ACC112 (cell line): ENCODE measurements around the gene WDR88.
"Not testable (repeated sequence)": the region's sequence is repeated elsewhere in the genome, so short reads cannot be mapped to it uniquely, and the experiment has no call there.

ENCODE experiments used
- H2AFZ ChIP-seq: fragments of 200-600 bp; sonication (generic); one replicate; pipeline ENCODE4 v1.6.0; 2017; ENCODE audit warnings: antibody characterized with exemption, low read length; ENCODE audit not compliant: unreplicated experiment
- H3K27ac ChIP-seq: fragments of 200-600 bp; sonication (generic); 2 replicates; pipeline ENCODE4 v1.5.1; 2014; ENCODE audit warnings: low read depth, mild to moderate bottlenecking, antibody characterized with exemption, low read length, moderate library complexity
- H3K27me3 ChIP-seq: fragments of 200-600 bp; sonication (generic); 2 replicates; pipeline ENCODE4 v1.6.1; 2014; ENCODE audit warnings: mild to moderate bottlenecking, antibody characterized with exemption, low read length, moderate library complexity, mixed read lengths; ENCODE audit not compliant: insufficient read depth
- H3K36me3 ChIP-seq: fragments of 200-600 bp; sonication (generic); 2 replicates; pipeline ENCODE4 v1.6.1; 2016; ENCODE audit warnings: mild to moderate bottlenecking, antibody characterized with exemption, low read length, moderate library complexity, mixed read lengths; ENCODE audit not compliant: insufficient read depth
- H3K4me1 ChIP-seq: fragments of 200-600 bp; sonication (generic); one replicate; pipeline ENCODE4 v1.6.1; 2016; ENCODE audit warnings: low read length, mixed read lengths; ENCODE audit not compliant: insufficient read depth, unreplicated experiment, control insufficient read depth
- H3K4me3 ChIP-seq: fragments of 200-600 bp; sonication (generic); 2 replicates; pipeline ENCODE4 v1.5.1; 2014; ENCODE audit warnings: mild to moderate bottlenecking, low read depth, low read length
- H3K79me2 ChIP-seq: fragments of 200-600 bp; sonication (generic); one replicate; pipeline ENCODE4 v1.6.0; 2016; ENCODE audit warnings: low read length; ENCODE audit not compliant: control insufficient read depth, unreplicated experiment, insufficient read depth

The WDR88 gene

GRCh38 chr19:33205531-33206260 is 73.8 kb downstream of the WDR88 start:
- Histone ChIP-seq H3K36me3 (no peaks in the 10 kb centered on the region), H3K27ac (no peak overlapping the region), H3K4me1 (no peaks in the 10 kb centered on the region), H3K27me3 (no peaks in the 10 kb centered on the region), H3K4me3 (no peak overlapping the region), H3K79me2 (no peaks in the 10 kb centered on the region), H2AFZ (no peak overlapping the region)

DNA sequence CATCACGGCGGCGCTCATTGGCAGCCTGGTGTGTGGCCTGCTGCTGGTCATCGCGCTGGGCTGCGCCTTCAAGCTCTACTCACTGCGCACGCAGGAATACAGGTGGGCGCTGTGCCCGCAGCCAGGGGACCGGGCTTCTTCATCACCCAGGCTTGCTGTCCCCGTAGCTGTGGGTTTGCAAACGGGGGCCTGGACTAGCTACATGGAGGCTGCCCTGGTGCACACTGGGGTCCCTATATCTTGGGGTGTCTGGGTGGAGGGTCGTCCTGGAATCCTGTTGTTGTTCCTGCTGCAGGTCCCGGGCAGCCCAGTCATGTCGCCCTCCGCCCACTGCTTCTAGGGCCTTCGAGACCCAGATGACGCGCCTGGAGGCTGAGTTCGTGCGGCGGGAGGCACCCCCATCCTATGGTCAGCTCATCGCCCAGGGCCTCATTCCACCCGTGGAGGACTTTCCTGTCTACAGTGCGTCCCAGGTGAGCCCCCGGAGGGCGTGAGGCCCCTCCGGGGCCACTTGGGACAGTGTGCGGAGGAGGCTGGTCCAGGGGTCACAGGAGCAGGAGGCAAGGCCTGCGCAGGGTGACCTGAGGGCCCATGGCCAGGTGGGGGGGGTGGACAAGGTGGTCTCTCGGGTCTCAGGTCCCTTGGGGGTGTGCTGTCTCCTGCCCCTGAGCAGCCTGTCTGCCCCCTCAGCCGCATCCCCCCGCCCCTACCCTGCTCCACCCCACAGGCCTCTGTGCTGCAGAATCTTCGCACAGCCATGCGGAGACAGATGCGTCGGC is 74.5 kb downstream of the WDR88 start:
- Histone ChIP-seq H3K4me1 (no peaks in the 10 kb centered on the region), H3K27ac (no peak overlapping the region), H3K79me2 (no peaks in the 10 kb centered on the region), H2AFZ (no peak overlapping the region), H3K4me3 (no peak overlapping the region), H3K27me3 (no peaks in the 10 kb centered on the region), H3K36me3 (no peaks in the 10 kb centered on the region)

DNA sequence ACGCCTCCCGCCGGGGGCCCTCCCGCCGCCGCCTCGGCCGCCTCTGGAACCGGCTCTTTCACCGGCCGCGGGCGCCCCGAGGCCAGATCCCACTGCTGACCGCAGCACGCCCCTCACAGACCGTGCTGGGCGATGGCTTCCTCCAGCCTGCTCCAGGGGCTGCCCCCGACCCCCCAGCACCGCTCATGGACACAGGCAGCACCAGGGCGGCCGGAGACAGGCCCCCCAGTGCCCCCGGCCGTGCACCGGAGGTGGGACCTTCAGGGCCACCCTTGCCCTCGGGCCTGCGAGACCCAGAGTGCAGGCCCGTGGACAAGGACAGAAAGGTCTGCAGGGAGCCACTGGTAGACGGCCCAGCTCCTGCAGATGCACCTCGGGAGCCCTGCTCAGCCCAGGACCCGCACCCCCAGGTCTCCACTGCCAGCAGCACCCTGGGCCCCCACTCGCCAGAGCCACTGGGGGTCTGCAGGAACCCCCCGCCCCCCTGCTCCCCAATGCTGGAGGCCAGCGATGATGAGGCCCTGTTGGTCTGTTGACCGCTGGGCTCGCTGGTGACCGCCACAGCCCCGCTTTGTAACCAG is 75.2 kb downstream of the WDR88 start:
- Histone ChIP-seq H2AFZ (no peak overlapping the region), H3K4me3 (no peak overlapping the region), H3K27ac (no peak overlapping the region), H3K36me3 (no peaks in the 10 kb centered on the region), H3K27me3 (no peaks in the 10 kb centered on the region), H3K79me2 (no peaks in the 10 kb centered on the region), H3K4me1 (no peaks in the 10 kb centered on the region)

DNA sequence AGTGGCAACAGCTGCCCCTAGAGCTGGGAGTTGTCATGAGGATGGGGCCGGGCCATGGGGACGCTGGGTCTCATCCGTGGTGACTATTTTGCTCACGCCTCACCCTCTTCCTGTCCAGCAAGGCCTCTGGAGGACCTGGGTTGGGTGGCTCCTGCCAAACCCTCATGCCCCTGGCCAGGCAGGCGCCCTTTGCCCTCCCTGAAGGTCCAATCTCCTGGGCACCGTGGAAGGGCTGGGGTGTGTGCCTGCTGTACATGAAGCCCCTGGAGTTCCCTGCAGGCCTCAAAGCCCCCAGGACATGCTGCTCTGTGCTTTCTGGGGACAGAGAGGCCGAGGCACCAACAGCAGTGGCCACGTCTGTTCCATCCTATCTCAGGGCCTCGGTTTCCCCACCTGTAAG is 76.0 kb downstream of the WDR88 start:
- H3K27me3 ChIP-seq, result no peaks in the 10 kb centered on the region
- H2AFZ ChIP-seq, result no peak overlapping the region
- no peaks in the 10 kb centered on the region for H3K4me1 ChIP-seq
- no peak overlapping the region for H3K27ac ChIP-seq
- no peaks in the 10 kb centered on the region for H3K36me3 ChIP-seq
- no peaks in the 10 kb centered on the region for H3K79me2 ChIP-seq
- H3K4me3 ChIP-seq, result no peak overlapping the region

DNA sequence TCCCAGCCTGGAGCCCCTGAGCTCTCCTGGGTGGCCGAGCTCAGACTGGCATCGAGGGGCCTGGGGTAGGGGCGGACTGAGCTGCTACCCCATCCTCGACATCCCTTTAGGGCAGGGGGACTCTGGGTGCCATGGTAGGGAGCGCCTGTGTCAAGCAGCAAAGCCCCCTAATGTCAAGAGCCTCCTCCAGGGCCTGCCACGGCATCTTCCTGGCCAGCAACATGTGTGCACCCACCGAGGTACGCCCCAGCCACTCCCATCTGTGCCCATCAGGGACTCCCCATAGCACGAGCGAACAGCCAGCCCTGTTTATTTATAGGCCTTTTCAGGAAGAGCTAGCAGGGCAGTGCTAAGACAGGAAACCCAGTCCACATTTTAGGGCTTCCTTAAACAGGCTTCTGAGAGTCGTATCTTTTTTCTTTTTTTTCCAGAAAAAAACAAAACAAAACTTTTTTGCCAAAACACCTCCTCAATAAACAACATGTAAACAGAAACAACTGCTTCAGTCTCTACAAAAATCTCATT is 76.5 kb downstream of the WDR88 start:
- Histone ChIP-seq H3K36me3 (no peaks in the 10 kb centered on the region), H3K79me2 (no peaks in the 10 kb centered on the region), H3K4me3 (no peak overlapping the region), H3K27me3 (no peaks in the 10 kb centered on the region), H2AFZ (no peak overlapping the region), H3K27ac (no peak overlapping the region), H3K4me1 (no peaks in the 10 kb centered on the region)

DNA sequence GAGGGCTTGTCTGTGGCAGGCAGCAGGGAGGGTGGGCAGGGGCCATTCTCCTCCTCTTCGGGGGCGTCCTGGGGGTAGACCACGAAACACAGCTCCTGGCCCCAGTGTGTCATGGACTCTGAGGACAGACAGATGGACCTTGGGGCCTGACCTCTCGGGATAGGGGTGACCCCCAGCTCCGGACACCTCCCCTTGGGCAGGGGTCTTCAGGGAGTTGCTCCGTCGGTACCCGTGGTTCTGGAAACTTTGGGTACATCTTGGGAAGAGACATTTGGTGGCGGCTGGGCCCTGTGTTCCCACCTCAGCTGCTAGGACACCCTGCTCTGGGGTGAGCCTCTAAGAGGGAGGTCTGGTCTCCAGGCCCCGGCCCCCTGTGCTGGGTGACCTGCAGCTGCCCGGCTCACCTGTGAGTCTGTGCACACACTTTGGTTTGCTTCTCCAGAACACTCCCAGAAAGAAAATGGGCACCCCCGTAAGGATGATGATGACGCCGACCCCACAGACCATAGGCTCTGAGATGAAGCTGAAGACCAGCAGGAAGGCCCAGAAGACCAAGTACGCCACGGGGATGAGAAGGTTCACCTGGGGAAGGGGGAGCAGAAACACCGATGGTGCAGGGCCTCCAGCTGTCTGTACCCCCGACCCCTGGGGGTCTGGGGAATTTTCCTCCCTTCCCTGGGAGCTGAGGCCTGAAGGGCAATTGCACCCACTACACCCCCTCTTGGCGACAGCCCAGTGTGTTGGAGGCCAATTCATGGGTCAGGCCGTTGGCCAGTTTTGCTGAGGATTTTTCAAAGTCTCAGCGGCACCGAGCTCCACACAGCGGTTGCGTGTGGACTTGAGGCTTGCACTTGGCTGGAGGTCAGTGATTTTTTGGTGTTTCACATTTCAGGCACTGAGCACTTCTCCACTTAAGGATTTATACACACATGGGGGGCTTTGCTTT is 77.3 kb downstream of the WDR88 start:
- Histone ChIP-seq H3K36me3 (no peaks in the 10 kb centered on the region), H3K27ac (no peak overlapping the region), H3K4me3 (no peak overlapping the region), H2AFZ (no peak overlapping the region), H3K79me2 (no peaks in the 10 kb centered on the region), H3K27me3 (no peaks in the 10 kb centered on the region), H3K4me1 (no peaks in the 10 kb centered on the region)

GRCh38 chr19:33209850-33210230 is 77.9 kb downstream of the WDR88 start:
- not testable (repeated sequence) for H3K27ac ChIP-seq, H3K36me3 ChIP-seq, H2AFZ ChIP-seq, H3K79me2 ChIP-seq, H3K27me3 ChIP-seq, H3K4me3 ChIP-seq, H3K4me1 ChIP-seq

GRCh38 chr19:33210266-33210940 is 78.5 kb downstream of the WDR88 start:
- H2AFZ ChIP-seq, result no peak overlapping the region
- no peaks in the 10 kb centered on the region for H3K79me2 ChIP-seq
- no peak overlapping the region for H3K4me3 ChIP-seq
- no peaks in the 10 kb centered on the region for H3K4me1 ChIP-seq
- H3K27me3 ChIP-seq, result no peaks in the 10 kb centered on the region
- no peak overlapping the region for H3K27ac ChIP-seq
- no peaks in the 10 kb centered on the region for H3K36me3 ChIP-seq

- Histone ChIP-seq H3K36me3 (no peaks in the 10 kb centered on the region), H3K4me1 (no peaks in the 10 kb centered on the region), H3K27me3 (no peaks in the 10 kb centered on the region), H3K27ac (no peak overlapping the region), H3K79me2 (no peaks in the 10 kb centered on the region), H3K4me3 (no peak overlapping the region), H2AFZ (no peak overlapping the region)
These were observed 80.0 kb downstream of the WDR88 start for GRCh38 chr19:33211794-33212435.
